Fibroblast of pulmonary artery (primary cell): ENCODE results near the gene ZNF660.

Source experiments
- DNase-seq: peaks from one replicate; pipeline ENCODE4 v3.0.0-alpha.2; 2010; ENCODE audit warnings: low read depth
- H3K4me3 ChIP-seq: replicated peaks from 2 replicates; pipeline ENCODE4 v1.5.1; 2011; ENCODE audit warnings: low read depth, mild to moderate bottlenecking, control low read depth, low read length, moderate library complexity
- TF ChIP-seq, protein P1 (sequence below): IDR thresholded peaks from 2 replicates; pipeline ENCODE4 v1.5.1; 2011; ENCODE audit warnings: mild to moderate bottlenecking, control low read depth, low read length, inconsistent platforms; ENCODE audit errors: missing control alignments

The ZNF660 gene

DNA sequence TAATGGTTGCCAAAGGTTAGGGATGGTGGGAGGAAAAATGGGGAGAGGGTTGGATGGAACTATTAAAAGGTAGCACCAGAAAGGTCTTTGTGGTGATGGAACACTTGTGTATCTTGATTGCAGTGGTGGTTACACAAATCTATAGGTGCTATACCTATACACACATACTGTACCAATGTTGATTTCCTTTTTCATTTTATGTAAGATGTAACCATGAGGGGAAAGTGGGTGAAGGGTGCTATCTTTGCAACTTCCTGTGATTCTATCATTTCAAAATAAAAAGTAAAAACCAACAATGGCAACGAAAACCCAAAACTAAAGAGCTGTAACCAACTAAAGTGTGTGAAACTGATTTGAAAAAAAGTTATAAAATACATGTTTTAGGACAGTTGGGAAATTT is 63.0 kb downstream of the ZNF660 start:
- DNase-seq: no peak
- TF ChIP-seq, protein P1, sequence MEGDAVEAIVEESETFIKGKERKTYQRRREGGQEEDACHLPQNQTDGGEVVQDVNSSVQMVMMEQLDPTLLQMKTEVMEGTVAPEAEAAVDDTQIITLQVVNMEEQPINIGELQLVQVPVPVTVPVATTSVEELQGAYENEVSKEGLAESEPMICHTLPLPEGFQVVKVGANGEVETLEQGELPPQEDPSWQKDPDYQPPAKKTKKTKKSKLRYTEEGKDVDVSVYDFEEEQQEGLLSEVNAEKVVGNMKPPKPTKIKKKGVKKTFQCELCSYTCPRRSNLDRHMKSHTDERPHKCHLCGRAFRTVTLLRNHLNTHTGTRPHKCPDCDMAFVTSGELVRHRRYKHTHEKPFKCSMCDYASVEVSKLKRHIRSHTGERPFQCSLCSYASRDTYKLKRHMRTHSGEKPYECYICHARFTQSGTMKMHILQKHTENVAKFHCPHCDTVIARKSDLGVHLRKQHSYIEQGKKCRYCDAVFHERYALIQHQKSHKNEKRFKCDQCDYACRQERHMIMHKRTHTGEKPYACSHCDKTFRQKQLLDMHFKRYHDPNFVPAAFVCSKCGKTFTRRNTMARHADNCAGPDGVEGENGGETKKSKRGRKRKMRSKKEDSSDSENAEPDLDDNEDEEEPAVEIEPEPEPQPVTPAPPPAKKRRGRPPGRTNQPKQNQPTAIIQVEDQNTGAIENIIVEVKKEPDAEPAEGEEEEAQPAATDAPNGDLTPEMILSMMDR: no peak
- no peak overlapping the region for H3K4me3 ChIP-seq

DNA sequence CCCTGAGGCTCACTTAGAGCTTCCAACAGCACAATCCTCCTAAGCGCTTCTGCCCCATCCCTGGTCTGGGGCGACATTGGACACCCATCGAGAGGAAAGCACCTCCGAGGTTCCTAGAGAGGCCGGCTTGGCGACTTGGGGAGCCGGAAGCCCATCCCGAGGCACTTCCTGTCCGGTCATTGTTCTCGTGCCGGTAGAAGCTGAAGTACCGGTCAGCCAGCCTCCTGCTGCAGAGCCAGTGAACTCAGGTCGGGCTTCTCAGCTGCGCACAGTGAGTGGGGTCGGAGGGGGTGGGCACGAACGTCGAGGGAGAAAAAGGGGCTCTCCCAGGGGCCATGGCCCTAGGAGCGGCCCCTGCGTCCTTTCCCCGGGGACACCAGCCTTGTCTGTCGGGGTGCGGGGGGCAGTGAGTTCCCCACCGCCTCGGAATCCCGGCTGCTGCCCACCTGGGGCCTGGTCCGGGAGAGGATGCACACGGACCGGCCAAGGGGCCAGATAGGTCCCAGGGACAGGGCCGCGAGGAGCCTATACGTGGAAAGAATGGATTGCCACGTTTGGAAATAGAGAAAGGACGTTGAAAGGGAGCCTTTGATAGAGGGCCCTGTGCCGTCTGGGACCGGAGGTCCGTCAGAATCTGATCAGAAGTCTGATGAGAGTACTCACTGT is 63.9 kb downstream of the ZNF660 start, which contains the start of gene ZNF35:
Gene ZNF35, plus strand, starts transcription at position 169 of the 666 bp plus-strand sequence. CDS start 2,336 bp downstream, outside the sequence.
- peak; percentile 92 for DNase-seq
- H3K4me3 ChIP-seq: peak within 1 kb of the TSS; percentile 84
- TF ChIP-seq, protein P1: no peak
